SK-MEL-5 (cell line): ENCODE results near the gene DHRS1. TPM values are rescaled to one million over a fixed set of nuclear protein-coding genes. Genes with fewer than 3 reads are reported as not detected.
A peak's percentile ranks its signal among the peaks of the same experiment; 100 is the strongest.

ENCODE experiments used
- DNase-seq: peaks from one replicate; pipeline ENCODE4 v3.0.0-alpha.2; 2016; ENCODE audit warnings: low read depth, low spot score
- in situ Hi-C: cut with HindIII; loops from 2 replicates; pipeline ENCODE4 v1.10.0; 2016; ENCODE audit warnings: low sequenced_read_pairs, high pct_unique_total_duplicates, low pct_unique_long_range_greater_than_20kb
- total RNA-seq: library from RNA; depleted of rRNA; stranded (reverse); fragments of >200 nt; shearing (Covaris generic); gene quantifications from 2 replicates; pipeline ENCODE4 v1.2.3, GENCODE V29; 2014

Gene DHRS1
- total RNA-seq, 1 experiment from 2014 or later, result 0.82 TPM

- in situ Hi-C loops, result no loop called here
- no peak for DNase-seq
Observed at GRCh38 chr14:24274101-24274543, 25.5 kb downstream of the DHRS1 start.

GRCh38 chr14:24273422-24273998 lies 26.1 kb downstream of the DHRS1 start:
- peak; percentile 14 for DNase-seq
- in situ Hi-C loops, result no loop called here

GRCh38 chr14:24272467-24272866 lies 27.1 kb downstream of the DHRS1 start:
- DNase-seq, result no peak
- in situ Hi-C loops, result no loop called here

- DNase-seq, result no peak
- in situ Hi-C loops, result no loop called here
Observed at GRCh38 chr14:24271834-24272263, 27.7 kb downstream of the DHRS1 start.

- peak; percentile 82 for DNase-seq
- in situ Hi-C loops, result no loop called here
Observed at GRCh38 chr14:24271134-24271833, 28.3 kb downstream of the DHRS1 start, which contains the start of gene RABGGTA. Gene RABGGTA, minus strand, starts transcription at chr14:24271597. Its CDS starts 482 bp downstream, at chr14:24271115.

- DNase-seq, result no peak
- in situ Hi-C loops, result no loop called here
Observed at GRCh38 chr14:24270537-24271133, 28.9 kb downstream of the DHRS1 start.

GRCh38 chr14:24269910-24270536 lies 29.6 kb downstream of the DHRS1 start:
- in situ Hi-C loops, result no loop called here
- DNase-seq, result no peak

- in situ Hi-C loops, result no loop called here
- DNase-seq, result no peak
Observed at GRCh38 chr14:24269368-24269767, 30.2 kb downstream of the DHRS1 start.

- no peak for DNase-seq
- in situ Hi-C loops, result no loop called here
Observed at GRCh38 chr14:24268225-24268624, 31.4 kb downstream of the DHRS1 start.

- in situ Hi-C loops, result no loop called here
- no peak for DNase-seq
Observed at GRCh38 chr14:24267516-24267915, 32.1 kb downstream of the DHRS1 start.

- in situ Hi-C loops, result no loop called here
- DNase-seq, result no peak
Observed at GRCh38 chr14:24266344-24267244, 33.0 kb downstream of the DHRS1 start.

GRCh38 chr14:24264298-24264697 lies 35.3 kb downstream of the DHRS1 start:
- no peak for DNase-seq
- in situ Hi-C loops, result no loop called here

- in situ Hi-C loops, result no loop called here
- no peak for DNase-seq
Observed at GRCh38 chr14:24263848-24264247, 35.7 kb downstream of the DHRS1 start.

GRCh38 chr14:24262821-24263733 lies 36.5 kb downstream of the DHRS1 start, which contains the start of gene TGM1:
Gene TGM1, minus strand, starts transcription at chr14:24263177. Its CDS starts 825 bp downstream, at chr14:24262352.
- in situ Hi-C loops, result no loop called here

GRCh38 chr14:24261969-24262327 lies 37.6 kb downstream of the DHRS1 start:
- in situ Hi-C loops, result no loop called here
- no peak for DNase-seq

More at GRCh38 chr14:24262821-24263733, 36.5 kb downstream of the DHRS1 start, which contains the start of gene TGM1:
- no peak for DNase-seq

GRCh38 chr14:24261256-24261968 lies 38.2 kb downstream of the DHRS1 start:
- in situ Hi-C loops, result no loop called here
- no peak for DNase-seq
